GM23338 (cell line): ENCODE data around the gene JARID2. TPM values are rescaled to one million over a fixed set of nuclear protein-coding genes. Genes with fewer than 3 reads are reported as not detected.

Experiments
- ATAC-seq: fragments of 200-7000 bp; cut with Tn5 transposase; 3 replicates; pipeline ENCODE4 v1.9.1; 2020
- DNase-seq: peaks from one replicate; pipeline ENCODE4 v3.0.0-alpha.2; 2015; ENCODE audit warnings: low spot score
- H2AFZ ChIP-seq: fragments of 200-600 bp; sonication (generic); 2 replicates; pipeline ENCODE4 v1.8.0; 2016; ENCODE audit warnings: antibody characterized with exemption, mild to moderate bottlenecking, moderate library complexity
- H3F3A ChIP-seq: fragments of 200-600 bp; sonication (generic); replicated peaks from 2 replicates; pipeline ENCODE4 v1.8.0; 2017; ENCODE audit warnings: antibody characterized with exemption, mixed run types, low read depth
- H3K27ac ChIP-seq: fragments of 200-600 bp; sonication (generic); 2 replicates; pipeline ENCODE4 v1.6.1; 2016; ENCODE audit warnings: low read depth
- H3K27me3 ChIP-seq: fragments of 200-600 bp; sonication (generic); 2 replicates; pipeline ENCODE4 v1.8.0; 2016; ENCODE audit warnings: mild to moderate bottlenecking, mixed run types, moderate library complexity; ENCODE audit not compliant: insufficient read depth
- H3K36me3 ChIP-seq: fragments of 200-600 bp; sonication (generic); 2 replicates; pipeline ENCODE4 v1.8.0; 2016; ENCODE audit warnings: mild to moderate bottlenecking; ENCODE audit not compliant: insufficient read depth
- H3K4me1 ChIP-seq: fragments of 200-600 bp; sonication (generic); 2 replicates; pipeline ENCODE4 v1.8.0; 2016; ENCODE audit warnings: mild to moderate bottlenecking, moderate library complexity; ENCODE audit not compliant: insufficient read depth
- H3K4me2 ChIP-seq: fragments of 200-600 bp; sonication (generic); 2 replicates; pipeline ENCODE4 v1.7.1; 2017; ENCODE audit warnings: mixed run types
- H3K4me3 ChIP-seq: fragments of 200-600 bp; sonication (generic); 2 replicates; pipeline ENCODE4 v1.6.1; 2016; ENCODE audit warnings: mixed run types
- H3K79me2 ChIP-seq: fragments of 200-600 bp; sonication (generic); replicated peaks from 2 replicates; pipeline ENCODE4 v1.8.0; 2017; ENCODE audit warnings: mild to moderate bottlenecking; ENCODE audit not compliant: insufficient read depth
- H3K9me2 ChIP-seq: fragments of 200-600 bp; sonication (generic); 2 replicates; pipeline ENCODE4 v1.8.0; 2017; ENCODE audit not compliant: insufficient read depth
- H4K20me1 ChIP-seq: fragments of 200-600 bp; sonication (generic); replicated peaks from 2 replicates; pipeline ENCODE4 v1.8.0; 2017; ENCODE audit warnings: mild to moderate bottlenecking; ENCODE audit not compliant: insufficient read depth
- H3K27ac Mint-ChIP-seq: 2 replicates; pipeline ENCODE4 v1.8.0; 2020; ENCODE audit warnings: inconsistent platforms, mild to moderate bottlenecking, moderate library complexity, mixed read lengths
- H3K27me3 Mint-ChIP-seq: 3 replicates; pipeline ENCODE4 v1.8.0; 2022; ENCODE audit warnings: low read depth, mild to moderate bottlenecking, moderate library complexity, mixed read lengths, inconsistent platforms; ENCODE audit not compliant: insufficient read depth, poor library complexity
- H3K36me3 Mint-ChIP-seq: 3 replicates; pipeline ENCODE4 v1.8.0; 2021; ENCODE audit warnings: low read depth, mild to moderate bottlenecking, inconsistent platforms, moderate library complexity, mixed read lengths
- H3K4me1 Mint-ChIP-seq: 3 replicates; pipeline ENCODE4 v1.8.0; 2020; ENCODE audit warnings: mild to moderate bottlenecking, inconsistent platforms, mixed read lengths
- H3K4me3 Mint-ChIP-seq: 3 replicates; pipeline ENCODE4 v1.8.0; 2021; ENCODE audit warnings: moderate library complexity, mild to moderate bottlenecking, inconsistent platforms, mixed read lengths
- H3K9me3 Mint-ChIP-seq: 3 replicates; pipeline ENCODE4 v1.8.0; 2020; ENCODE audit warnings: moderate library complexity, mild to moderate bottlenecking, inconsistent platforms, mixed read lengths
- CREB1 ChIP-seq: fragments of 250-450 bp; sonication (Bioruptor Pico); IDR thresholded peaks from 2 replicates; pipeline ENCODE4 v1.5.0; 2020; ENCODE audit warnings: low read depth, mild to moderate bottlenecking, moderate library complexity
- CTCF ChIP-seq, 2 experiments: fragments of 200-600 bp in 1 of 2; sonication (generic) in 1 of 2; conservative IDR thresholded peaks; 2 replicates each; pipeline versions ENCODE4 v1.5.1 to v1.6.1; 2016 to 2017; ENCODE audit warnings: antibody characterized with exemption in 2 of 2, low read depth in 2 of 2, mild to moderate bottlenecking in 2 of 2, moderate library complexity in 1 of 2
- ETS1 ChIP-seq: IDR thresholded peaks from 2 replicates; pipeline ENCODE4 v1.6.1; 2016; ENCODE audit warnings: antibody characterized with exemption
- EZH2 ChIP-seq: fragments of 200-600 bp; sonication (generic); IDR thresholded peaks from one replicate; pipeline ENCODE4 v1.8.0; 2017; ENCODE audit warnings: antibody characterized with exemption, mild to moderate bottlenecking, low read depth; ENCODE audit not compliant: unreplicated experiment
- EZH2phosphoT487 ChIP-seq: fragments of 200-600 bp; sonication (generic); IDR thresholded peaks from one replicate; pipeline ENCODE4 v1.8.1; 2018; ENCODE audit warnings: antibody characterized with exemption; ENCODE audit not compliant: unreplicated experiment
- JUNB ChIP-seq: IDR thresholded peaks from one replicate; pipeline ENCODE4 v1.6.1; 2016; ENCODE audit warnings: antibody characterized with exemption; ENCODE audit not compliant: unreplicated experiment
- NANOG ChIP-seq: IDR thresholded peaks from 2 replicates; pipeline ENCODE4 v1.6.1; 2016; ENCODE audit warnings: antibody characterized with exemption, borderline replicate concordance
- POLR2AphosphoS5 ChIP-seq: IDR thresholded peaks from 2 replicates; pipeline ENCODE4 v1.6.1; 2016; ENCODE audit warnings: antibody characterized with exemption, low read depth
- REST ChIP-seq: IDR thresholded peaks from one replicate; pipeline ENCODE4 v1.6.1; 2018; ENCODE audit warnings: antibody characterized with exemption; ENCODE audit not compliant: unreplicated experiment
- STAT1 ChIP-seq: IDR thresholded peaks from one replicate; pipeline ENCODE4 v1.6.1; 2016; ENCODE audit warnings: antibody characterized with exemption; ENCODE audit not compliant: unreplicated experiment
- ZNF114 ChIP-seq: fragments of 250-450 bp; sonication (Bioruptor Pico); IDR thresholded peaks from 2 replicates; pipeline ENCODE4 v1.5.0; 2020; ENCODE audit warnings: mild to moderate bottlenecking, moderate library complexity
- ZNF331 ChIP-seq: fragments of 250-450 bp; sonication (Bioruptor Pico); IDR thresholded peaks from 2 replicates; pipeline ENCODE4 v1.5.0; 2020; ENCODE audit warnings: low read depth, mild to moderate bottlenecking, moderate library complexity
- ZNF462 ChIP-seq: fragments of 250-450 bp; sonication (Bioruptor Pico); IDR thresholded peaks from 2 replicates; pipeline ENCODE4 v1.5.0; 2020; ENCODE audit warnings: mild to moderate bottlenecking, moderate library complexity
- polyA plus RNA-seq: library from polyadenylated mRNA; unstranded; fragments of >200 nt; fragmentation: Nextera tagmentation; extraction: Ambion mirVana; gene quantifications from 2 replicates; pipeline ENCODE4 v1.2.1, GENCODE V29; 2016
- total RNA-seq: library from RNA; depleted of rRNA; stranded (reverse); fragments of >200 nt; shearing (Covaris generic); gene quantifications from 2 replicates; pipeline ENCODE4 v1.2.3, GENCODE V29; 2014

JARID2 gene
- total and polyA plus RNA-seq, 2 experiments from 2014 or later = 92.8 to 196 TPM

- Histone ChIP-seq H3K4me2 (peak overlapping the region; percentile 50; the same call in 1 of the 2 replicates), H3K36me3 (no peaks in the 10 kb centered on the region), H3K27me3 (no peaks in the 10 kb centered on the region), H3K9me2 (no peaks in the 10 kb centered on the region), H3K4me3 (no peak overlapping the region), H3K27ac (no peak overlapping the region), H3F3A (no peaks in the 10 kb centered on the region), H3K79me2 (no peaks in the 10 kb centered on the region), H3K4me1 (peaks cover 46% of the 10 kb centered on the region), H4K20me1 (no peaks in the 10 kb centered on the region), H2AFZ (no peak overlapping the region)
- Mint-ChIP-seq H3K4me1 (peaks cover 48% of the 10 kb centered on the region), H3K27ac (no peak overlapping the region), H3K9me3 (peaks cover 1% of the 10 kb centered on the region; the same call in 1 of the 3 replicates), H3K27me3 (peaks cover 6% of the 10 kb centered on the region), H3K36me3 (0 out of 3 replicates have a peak, but pooled peaks cover 5% of the 10 kb centered on the region), H3K4me3 (no peak overlapping the region)
- ATAC-seq (no peak), DNase-seq (no peak)
- TF ChIP-seq JUNB (no peak), EZH2 (no peak), CREB1 (CRISPR knock-in tag) (no peak), ZNF331 (no peak), ZNF114 (CRISPR knock-in tag) (no peak), REST (no peak), NANOG (no peak), POLR2AphosphoS5 (no peak), ETS1 (no peak), STAT1 (no peak), ZNF462 (CRISPR knock-in tag) (no peak), EZH2phosphoT487 (no peak), CTCF (conservative IDR thresholded peaks at IDR 0.05; ENCODE audit: low read depth in 2 of 2) (no peak)
Measured at GRCh38 chr6:15549371-15549770, 303.5 kb downstream of the JARID2 start.
